GM12875 (cell line): ENCODE measurements around the gene DAPK1.

Experiments used
- H3K4me3 ChIP-seq: one replicate; pipeline ENCODE4 v1.5.1; 2011; ENCODE audit warnings: low read depth, low read length, control low read depth
- TF ChIP-seq, protein P1 (sequence below): IDR thresholded peaks from 2 replicates; pipeline ENCODE4 v1.5.1; 2011; ENCODE audit warnings: low read depth, mild to moderate bottlenecking, control low read depth, inconsistent platforms, low read length, moderate library complexity, borderline replicate concordance; ENCODE audit not compliant: insufficient read depth

The DAPK1 gene

DNA sequence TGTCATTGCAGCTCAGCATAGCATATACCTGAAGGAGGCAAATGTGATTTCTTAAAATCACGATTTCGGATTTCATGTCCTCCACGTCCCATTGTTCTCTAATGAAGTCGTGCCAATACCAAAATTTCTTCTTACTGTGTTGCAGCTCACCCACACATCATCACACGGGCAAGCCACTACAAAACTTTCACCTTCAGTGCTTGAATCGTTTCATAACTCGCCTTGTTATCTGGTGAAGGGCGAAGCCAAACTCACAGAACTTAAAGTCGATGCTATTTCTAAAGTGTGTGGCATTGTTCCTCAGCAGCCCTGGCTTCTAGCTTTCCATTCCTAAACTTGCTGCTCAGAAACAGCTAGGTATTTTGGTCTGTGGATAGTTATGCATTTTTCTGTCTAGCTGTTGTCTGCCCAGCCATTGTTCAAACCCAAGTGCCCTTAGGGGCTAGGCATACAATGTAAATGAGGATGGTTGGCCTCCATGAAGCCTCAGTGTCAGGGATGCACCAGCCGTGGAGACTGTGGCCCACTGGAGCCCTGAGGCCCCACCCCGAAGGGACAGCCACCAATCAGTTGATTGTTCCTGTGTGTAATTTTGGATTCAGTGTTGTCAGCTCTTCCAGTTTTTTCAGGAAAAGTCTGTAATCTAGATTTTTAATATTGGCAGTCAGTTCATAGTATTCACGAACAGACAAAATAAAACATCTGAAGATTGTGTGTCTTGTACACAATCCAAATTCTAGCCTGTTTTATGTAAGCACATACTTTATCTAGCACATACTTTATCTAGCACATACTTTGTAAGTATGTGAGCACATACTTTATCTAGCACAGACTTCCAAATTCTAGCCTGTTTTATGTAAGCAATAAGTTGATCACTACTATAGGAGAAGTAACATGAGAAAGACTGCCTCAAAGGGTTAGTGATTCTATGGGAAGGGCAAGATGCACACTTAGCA lies 112.8 kb downstream of the DAPK1 start:
- TF ChIP-seq, protein P1, sequence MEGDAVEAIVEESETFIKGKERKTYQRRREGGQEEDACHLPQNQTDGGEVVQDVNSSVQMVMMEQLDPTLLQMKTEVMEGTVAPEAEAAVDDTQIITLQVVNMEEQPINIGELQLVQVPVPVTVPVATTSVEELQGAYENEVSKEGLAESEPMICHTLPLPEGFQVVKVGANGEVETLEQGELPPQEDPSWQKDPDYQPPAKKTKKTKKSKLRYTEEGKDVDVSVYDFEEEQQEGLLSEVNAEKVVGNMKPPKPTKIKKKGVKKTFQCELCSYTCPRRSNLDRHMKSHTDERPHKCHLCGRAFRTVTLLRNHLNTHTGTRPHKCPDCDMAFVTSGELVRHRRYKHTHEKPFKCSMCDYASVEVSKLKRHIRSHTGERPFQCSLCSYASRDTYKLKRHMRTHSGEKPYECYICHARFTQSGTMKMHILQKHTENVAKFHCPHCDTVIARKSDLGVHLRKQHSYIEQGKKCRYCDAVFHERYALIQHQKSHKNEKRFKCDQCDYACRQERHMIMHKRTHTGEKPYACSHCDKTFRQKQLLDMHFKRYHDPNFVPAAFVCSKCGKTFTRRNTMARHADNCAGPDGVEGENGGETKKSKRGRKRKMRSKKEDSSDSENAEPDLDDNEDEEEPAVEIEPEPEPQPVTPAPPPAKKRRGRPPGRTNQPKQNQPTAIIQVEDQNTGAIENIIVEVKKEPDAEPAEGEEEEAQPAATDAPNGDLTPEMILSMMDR = no peak
- H3K4me3 ChIP-seq = no peak overlapping the region

DNA sequence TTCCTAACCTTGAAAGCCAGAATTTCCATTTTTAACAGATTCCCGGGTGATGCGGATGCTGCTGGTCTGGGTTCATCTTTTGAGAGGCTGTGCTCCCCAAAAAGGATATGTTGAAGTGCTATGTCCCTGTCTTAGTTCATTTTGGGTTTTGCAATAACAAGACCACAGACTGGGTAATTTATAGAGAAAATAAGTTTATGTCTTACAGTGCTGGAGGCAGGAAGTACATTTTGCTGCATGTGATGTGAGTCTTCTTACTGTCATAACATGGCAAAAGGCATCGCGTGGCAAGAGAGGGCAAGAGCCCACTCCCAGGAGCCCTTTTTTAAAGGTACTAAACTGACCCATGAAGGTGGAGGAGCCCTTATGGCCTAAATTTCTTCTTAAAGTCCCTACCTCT lies 114.1 kb downstream of the DAPK1 start:
- TF ChIP-seq, protein P1 = no peak
- H3K4me3 ChIP-seq = no peak overlapping the region

DNA sequence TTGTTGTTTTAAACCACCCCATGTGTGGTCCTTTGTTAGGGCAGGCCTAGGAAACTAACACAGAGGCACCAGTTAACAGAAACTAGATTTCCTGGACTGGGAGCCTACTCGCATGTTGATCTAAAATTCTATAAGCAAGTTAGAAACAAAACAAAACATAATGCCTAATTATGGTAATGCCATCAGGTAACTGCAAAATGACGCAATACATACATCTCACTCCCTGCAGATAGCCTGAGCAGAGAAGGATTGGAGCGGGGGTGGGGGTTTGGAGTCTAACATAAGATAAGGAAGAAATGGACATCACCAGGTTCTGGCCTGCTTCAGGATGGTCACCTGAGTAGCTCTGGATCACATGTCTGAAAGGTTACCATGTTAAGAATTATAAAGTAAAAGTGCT lies 114.9 kb downstream of the DAPK1 start:
- TF ChIP-seq, protein P1 = no peak
- no peak overlapping the region for H3K4me3 ChIP-seq

DNA sequence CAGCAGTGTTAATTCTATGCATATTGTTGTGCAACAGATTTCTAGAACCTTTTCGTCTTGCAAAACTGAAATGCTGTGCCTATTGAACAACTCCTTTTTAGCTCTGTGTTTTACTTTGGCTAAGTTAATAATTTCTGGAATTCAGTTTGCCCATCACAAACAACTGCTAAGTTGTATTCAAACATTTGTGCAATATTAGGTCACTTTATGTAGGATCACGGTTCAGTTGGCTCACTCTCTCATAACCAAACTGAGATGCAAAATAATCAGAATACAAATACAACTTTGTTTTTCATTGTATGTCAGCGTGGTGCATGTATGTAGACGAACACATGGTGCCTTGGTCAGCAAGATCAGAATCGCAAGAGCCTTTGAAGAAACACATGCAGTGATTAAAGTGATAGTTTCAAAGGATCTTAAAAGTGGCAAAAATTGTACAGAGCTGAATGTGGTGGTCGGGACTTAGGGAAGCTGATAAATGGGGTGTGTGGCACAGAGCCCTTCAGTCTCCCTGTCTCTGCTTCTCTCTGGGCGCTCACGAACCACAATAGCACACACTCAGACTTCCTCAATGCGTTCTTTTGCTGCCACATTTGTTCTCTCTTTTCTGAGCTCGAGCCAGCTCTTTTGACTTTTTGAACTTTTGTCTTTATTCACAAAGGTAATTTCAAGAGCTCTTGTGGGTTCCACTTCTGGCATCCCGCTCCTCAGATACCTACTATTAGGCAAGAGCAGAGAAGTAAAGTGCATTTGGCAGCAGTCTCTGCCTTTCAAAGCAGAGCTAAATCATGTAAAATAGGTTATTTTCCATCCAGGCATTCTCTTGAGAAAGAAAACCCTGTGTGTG lies 115.8 kb downstream of the DAPK1 start:
- H3K4me3 ChIP-seq = no peak overlapping the region
- TF ChIP-seq, protein P1 = no peak

DNA sequence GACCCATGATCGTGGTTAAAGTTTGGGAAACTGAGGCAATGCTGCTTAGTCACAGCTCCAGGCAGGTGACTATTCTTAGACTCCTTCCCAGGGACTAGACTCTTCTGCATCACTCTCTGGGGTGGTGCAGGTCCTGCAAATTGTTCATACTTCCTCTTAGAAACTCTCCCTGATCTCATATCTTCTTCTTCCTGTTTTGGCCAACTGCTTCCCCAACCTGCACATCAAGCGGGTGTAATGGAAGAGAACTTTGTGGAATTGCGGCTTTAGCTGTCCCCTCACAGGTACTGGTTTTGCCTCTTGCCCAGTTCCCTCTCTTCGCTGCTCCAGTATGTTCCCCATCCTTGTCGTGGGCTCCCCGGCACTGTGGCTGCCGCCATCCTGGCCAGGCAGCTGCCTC lies 116.7 kb downstream of the DAPK1 start:
- H3K4me3 ChIP-seq = no peak overlapping the region
- TF ChIP-seq, protein P1 = no peak

DNA sequence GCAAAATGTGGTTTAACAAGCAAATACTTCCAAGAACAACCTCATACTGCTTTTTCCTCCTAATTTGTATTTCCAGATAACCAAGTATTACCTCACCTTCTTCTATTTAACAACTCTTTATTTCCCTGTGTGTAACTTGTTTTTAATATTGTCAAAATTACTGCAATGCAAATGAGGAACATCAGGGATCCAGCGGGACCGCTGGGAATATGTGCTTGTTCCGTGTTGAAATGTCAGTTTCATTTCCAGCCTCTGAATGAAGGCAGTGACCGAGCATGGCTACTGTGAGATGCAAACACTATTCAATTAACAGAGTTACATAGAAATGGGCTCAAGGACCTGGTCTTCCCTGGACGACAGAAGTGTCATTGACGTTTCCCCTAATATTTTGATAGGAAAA lies 117.5 kb downstream of the DAPK1 start:
- TF ChIP-seq, protein P1 = no peak
- H3K4me3 ChIP-seq = no peak overlapping the region
